ENCODE measurements around the gene BICDL2. TPM values are rescaled to one million over a fixed set of nuclear protein-coding genes. Genes with fewer than 3 reads are reported as not detected.

Gene BICDL2
- total and polyA plus RNA-seq, 9 of the 15 experiments (the other 6 are each of a cell fraction or from before 2014, with no cell fraction given), result 0.09 to 0.28 (median 0.09) TPM; not detected in 6

- TF ChIP-seq ZBTB5 (IDR thresholded peaks at IDR 0.05), result 0 out of 2 replicates have a peak, but pooled peaks have one; percentile 35
- TF ChIP-seq TCFL5 (CRISPR knock-in tag; conservative IDR thresholded peaks at IDR 0.05), result no peak
- no peak for TF ChIP-seq USF2 (CRISPR knock-in tag; IDR thresholded peaks at IDR 0.05)
- no peak for TF ChIP-seq SMAD3 (CRISPR knock-in tag; conservative IDR thresholded peaks at IDR 0.05)
- no peak for TF ChIP-seq RFX5 (IDR thresholded peaks at IDR 0.05; ENCODE audit: low read depth, low read length)
- 0 out of 2 replicates have a peak, but pooled peaks have one; percentile 18 for TF ChIP-seq SP1 (CRISPR knock-in tag; IDR thresholded peaks at IDR 0.05)
- TF ChIP-seq SOX6 (IDR thresholded peaks at IDR 0.05), result peak; percentile 49; the same call in 1 of the 2 replicates
- TF ChIP-seq NRF1 (conservative IDR thresholded peaks at IDR 0.05 in 1 of 2, IDR thresholded peaks at IDR 0.05 in 1 of 2), result no peak; a peak in 1 of 4 replicates
- TF ChIP-seq ZEB2 (IDR thresholded peaks at IDR 0.05), result peak; percentile 80
- TF ChIP-seq HNRNPK (IDR thresholded peaks at IDR 0.05; ENCODE audit: low read depth, low read length, poor library complexity, severe bottlenecking), result no peak
- peak; percentile 35; the same call in 1 of the 2 replicates for TF ChIP-seq HBP1 (CRISPR knock-in tag; IDR thresholded peaks at IDR 0.05)
- TF ChIP-seq ATF2 (CRISPR knock-in tag; IDR thresholded peaks at IDR 0.05), result no peak
- TF ChIP-seq SMARCE1 (IDR thresholded peaks at IDR 0.05), result peak; percentile 75; the same call in 1 of the 2 replicates
- TF ChIP-seq GABPB1 (CRISPR knock-in tag; IDR thresholded peaks at IDR 0.05), result no peak
- no peak for TF ChIP-seq NR4A1 (CRISPR knock-in tag; IDR thresholded peaks at IDR 0.05)
- TF ChIP-seq NR4A1 (tag; IDR thresholded peaks at IDR 0.05), result peak; percentile 48
- TF ChIP-seq EP400 (IDR thresholded peaks at IDR 0.05), result peak; percentile 70
- TF ChIP-seq HES1 (IDR thresholded peaks at IDR 0.05; ENCODE audit: low read depth), result peak; percentile 34; the same call in 1 of the 2 replicates
- peak; percentile 92 for TF ChIP-seq ZNF395 (CRISPR knock-in tag; IDR thresholded peaks at IDR 0.05)
- TF ChIP-seq NFRKB (IDR thresholded peaks at IDR 0.05; ENCODE audit: low read depth), result peak; percentile 94
These were observed 28.6 kb downstream of the BICDL2 start (continued) for GRCh38 chr16:3007957-3008689.

All from K562 (cell line).